Stimulated activated CD4-positive, alpha-beta T cell treated with anti-CD3 and anti-CD28 coated beads, Interleukin-1b, Interleukin-23, amount 100 ng/mL, for 48 hours (primary cell): ENCODE results near the gene METTL25.

Experiments
- DNase-seq: peaks from one replicate; pipeline ENCODE4 v3.0.0-alpha.2; 2020

METTL25 gene

GRCh38 chr12:82406651-82407050 is 48.3 kb downstream of the METTL25 start:
- no peak for DNase-seq

- no peak for DNase-seq
Measured at GRCh38 chr12:82407481-82407880, 49.2 kb downstream of the METTL25 start.

- no peak for DNase-seq
Measured at GRCh38 chr12:82408844-82409243, 50.5 kb downstream of the METTL25 start.

GRCh38 chr12:82411546-82412230 is 53.4 kb downstream of the METTL25 start:
- no peak for DNase-seq

GRCh38 chr12:82412246-82412645 is 53.9 kb downstream of the METTL25 start:
- no peak for DNase-seq

GRCh38 chr12:82414044-82414443 is 55.7 kb downstream of the METTL25 start:
- no peak for DNase-seq

GRCh38 chr12:82414926-82415325 is 56.6 kb downstream of the METTL25 start:
- DNase-seq: no peak

GRCh38 chr12:82415402-82415801 is 57.1 kb downstream of the METTL25 start:
- DNase-seq: no peak

GRCh38 chr12:82425241-82425640 is 66.9 kb downstream of the METTL25 start:
- DNase-seq: no peak

- DNase-seq: no peak
Measured at GRCh38 chr12:82426081-82426480, 67.8 kb downstream of the METTL25 start.

GRCh38 chr12:82426586-82426985 is 68.3 kb downstream of the METTL25 start:
- DNase-seq: no peak

GRCh38 chr12:82430541-82431145 is 72.3 kb downstream of the METTL25 start:
- no peak for DNase-seq

- no peak for DNase-seq
Measured at GRCh38 chr12:82434392-82434911, 76.1 kb downstream of the METTL25 start.

GRCh38 chr12:82436354-82436753 is 78.0 kb downstream of the METTL25 start:
- DNase-seq: no peak

GRCh38 chr12:82437744-82438143 is 79.4 kb downstream of the METTL25 start:
- DNase-seq: no peak

- DNase-seq: no peak
Measured at GRCh38 chr12:82438356-82438755, 80.0 kb downstream of the METTL25 start.

GRCh38 chr12:82440885-82441284 is 82.6 kb downstream of the METTL25 start:
- no peak for DNase-seq

- DNase-seq: no peak
Measured at GRCh38 chr12:82448911-82449578, 90.7 kb downstream of the METTL25 start.

GRCh38 chr12:82456633-82457032 is 98.3 kb downstream of the METTL25 start:
- no peak for DNase-seq

- no peak for DNase-seq
Measured at GRCh38 chr12:82458101-82458500, 99.8 kb downstream of the METTL25 start.

- no peak for DNase-seq
Measured at GRCh38 chr12:82461393-82461792, 103.1 kb downstream of the METTL25 start.

GRCh38 chr12:82461836-82462235 is 103.5 kb downstream of the METTL25 start:
- DNase-seq: no peak

- no peak for DNase-seq
Measured at GRCh38 chr12:82468563-82468962, 110.2 kb downstream of the METTL25 start.

- no peak for DNase-seq
Measured at GRCh38 chr12:82470906-82471512, 112.7 kb downstream of the METTL25 start.
